Measurements from ENCODE around the gene LRRC75B.

DNA sequence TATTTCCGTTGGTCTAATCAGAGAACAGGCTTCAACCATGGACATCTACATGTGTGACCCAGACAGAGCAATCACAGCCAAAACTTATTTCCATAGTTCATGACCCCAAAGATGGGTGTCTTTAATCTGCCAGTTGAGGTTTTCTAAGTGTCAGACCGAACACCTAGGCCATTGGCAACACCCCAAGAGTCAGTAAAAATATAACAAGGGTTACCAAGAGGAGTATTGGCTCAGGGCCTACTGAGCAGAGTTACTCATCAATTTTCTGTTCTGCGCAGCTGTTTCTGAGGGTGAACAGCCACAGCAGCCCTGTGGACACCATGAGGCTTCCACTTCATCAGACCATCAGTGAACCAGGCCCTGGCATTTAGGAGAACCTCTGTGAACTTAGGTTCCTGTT, 56.8 kb downstream of the LRRC75B start:
- TF ChIP-seq CTCF (conservative IDR thresholded peaks at IDR 0.05 in 1 of 2, IDR thresholded peaks at IDR 0.05 in 1 of 2; ENCODE audit: extremely low read depth in 1 of 2, insufficient read depth in 1 of 2, low read depth in 1 of 2, low read length in 2 of 2) (no peak), EZH2 (IDR thresholded peaks at IDR 0.05; ENCODE audit: borderline replicate concordance, low read length) (no peak)
